Left ventricle myocardium inferior (tissue), 1 donor: ENCODE measurements around the gene SLC12A4. TPM values are rescaled to one million over a fixed set of nuclear protein-coding genes. Genes with fewer than 3 reads are reported as not detected.

ENCODE experiments used
- DNase-seq: peaks from one replicate; pipeline ENCODE4 v3.0.0-alpha.2; 2020
- H3K27ac ChIP-seq: fragments of 200-600 bp; replicated peaks from 2 replicates; pipeline ENCODE4 v1.8.0; 2021
- H3K27me3 ChIP-seq: fragments of 200-600 bp; 2 replicates; pipeline ENCODE4 v1.8.0; 2021; ENCODE audit warnings: low read depth
- H3K36me3 ChIP-seq: fragments of 200-600 bp; 2 replicates; pipeline ENCODE4 v1.8.0; 2021
- H3K4me1 ChIP-seq: fragments of 200-600 bp; 2 replicates; pipeline ENCODE4 v1.8.0; 2021
- H3K4me3 ChIP-seq: fragments of 200-600 bp; 2 replicates; pipeline ENCODE4 v1.8.0; 2021; ENCODE audit warnings: mild to moderate bottlenecking, moderate library complexity
- H3K9me3 ChIP-seq: fragments of 200-600 bp; replicated peaks from 2 replicates; pipeline ENCODE4 v1.8.0; 2021
- intact Hi-C: fragments of 100-400 bp; cut with micrococcal nuclease; formaldehyde crosslinking; loops from one replicate; pipeline ENCODE4 v1.11.0; 2022
- total RNA-seq: library from RNA; stranded (reverse); fragmentation: NEBNext Ultra II Directional; extraction: Animal tissue kit (Norgen Biotek cat#: 25700); gene quantifications from one replicate; pipeline ENCODE4 v1.2.1, GENCODE V29; 2021
- TF ChIP-seq, protein P1 (sequence below): fragments of 200-600 bp; IDR thresholded peaks from 2 replicates; pipeline ENCODE4 v1.8.0; 2021; ENCODE audit warnings: antibody characterized with exemption, mild to moderate bottlenecking, borderline replicate concordance
- donor health status: DM: no; HTN: yes; CAD: no; lungs with severe emphysema.

The SLC12A4 gene
- total RNA-seq, 1 donor from 2014 or later = 79.2 TPM

- H3K9me3 ChIP-seq = no peaks in the 10 kb centered on the region
- TF ChIP-seq, protein P1, sequence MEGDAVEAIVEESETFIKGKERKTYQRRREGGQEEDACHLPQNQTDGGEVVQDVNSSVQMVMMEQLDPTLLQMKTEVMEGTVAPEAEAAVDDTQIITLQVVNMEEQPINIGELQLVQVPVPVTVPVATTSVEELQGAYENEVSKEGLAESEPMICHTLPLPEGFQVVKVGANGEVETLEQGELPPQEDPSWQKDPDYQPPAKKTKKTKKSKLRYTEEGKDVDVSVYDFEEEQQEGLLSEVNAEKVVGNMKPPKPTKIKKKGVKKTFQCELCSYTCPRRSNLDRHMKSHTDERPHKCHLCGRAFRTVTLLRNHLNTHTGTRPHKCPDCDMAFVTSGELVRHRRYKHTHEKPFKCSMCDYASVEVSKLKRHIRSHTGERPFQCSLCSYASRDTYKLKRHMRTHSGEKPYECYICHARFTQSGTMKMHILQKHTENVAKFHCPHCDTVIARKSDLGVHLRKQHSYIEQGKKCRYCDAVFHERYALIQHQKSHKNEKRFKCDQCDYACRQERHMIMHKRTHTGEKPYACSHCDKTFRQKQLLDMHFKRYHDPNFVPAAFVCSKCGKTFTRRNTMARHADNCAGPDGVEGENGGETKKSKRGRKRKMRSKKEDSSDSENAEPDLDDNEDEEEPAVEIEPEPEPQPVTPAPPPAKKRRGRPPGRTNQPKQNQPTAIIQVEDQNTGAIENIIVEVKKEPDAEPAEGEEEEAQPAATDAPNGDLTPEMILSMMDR = no peak
- intact Hi-C loops = no loop called here
- H3K4me1 ChIP-seq = peaks cover 34% of the 10 kb centered on the region
- DNase-seq = no peak
- no peaks in the 10 kb centered on the region for H3K27me3 ChIP-seq
- no peak overlapping the region for H3K27ac ChIP-seq
- no peak overlapping the region for H3K4me3 ChIP-seq
- H3K36me3 ChIP-seq = no peaks in the 10 kb centered on the region
These were observed 2.7 kb upstream of the SLC12A4 start for GRCh38 chr16:67971111-67971510.

- TF ChIP-seq, protein P1 = no peak
- intact Hi-C loops = no loop called here
- DNase-seq = no peak
These were observed 1.0 kb upstream of the SLC12A4 start for GRCh38 chr16:67969254-67970039.

DNA sequence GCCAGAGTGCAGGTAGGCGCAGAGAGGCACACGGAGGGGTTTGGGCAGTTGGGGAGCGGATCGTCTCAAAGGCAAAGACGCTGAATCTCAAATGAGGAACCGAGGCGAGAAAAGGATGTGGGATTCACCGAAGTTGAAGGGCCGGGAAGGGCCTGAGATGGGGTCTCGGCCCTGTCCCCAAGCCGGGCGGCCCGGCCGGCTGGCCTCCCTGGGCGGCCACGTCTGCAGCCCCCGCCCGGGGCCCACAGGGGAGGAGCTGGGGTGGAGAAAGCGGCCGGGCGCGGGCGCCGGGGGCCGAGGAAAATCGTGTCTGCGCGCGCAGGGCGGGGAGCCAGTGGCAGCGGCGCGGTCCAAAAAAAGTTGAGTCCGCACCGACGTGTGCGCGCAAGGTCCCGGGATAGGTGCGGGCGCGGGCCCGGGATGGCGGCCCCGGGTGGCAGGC lies 458 bp downstream of the SLC12A4 start:
- Histone ChIP-seq H3K4me3 (peak overlapping the region; percentile 96), H3K9me3 (no peaks in the 10 kb centered on the region), H3K36me3 (peaks cover 4% of the 10 kb centered on the region), H3K4me1 (peaks cover 65% of the 10 kb centered on the region), H3K27me3 (no peaks in the 10 kb centered on the region), H3K27ac (peak overlapping the region; percentile 100)
- intact Hi-C loops = no loop called here
- TF ChIP-seq, protein P1 = no peak
- peak; percentile 64 for DNase-seq

More at GRCh38 chr16:67969254-67970039, 1.0 kb upstream of the SLC12A4 start:
- H3K4me1 ChIP-seq = peaks cover 51% of the 10 kb centered on the region
- H3K27me3 ChIP-seq = no peaks in the 10 kb centered on the region
- H3K9me3 ChIP-seq = no peaks in the 10 kb centered on the region
- peak overlapping the region; percentile 96 for H3K4me3 ChIP-seq
- H3K27ac ChIP-seq = peak overlapping the region; percentile 100
- no peaks in the 10 kb centered on the region for H3K36me3 ChIP-seq

GRCh38 chr16:67967183-67967957 lies 1.1 kb downstream of the SLC12A4 start:
- no peak for DNase-seq
- H3K36me3 ChIP-seq = peaks cover 10% of the 10 kb centered on the region
- H3K4me1 ChIP-seq = peaks cover 71% of the 10 kb centered on the region
- H3K27me3 ChIP-seq = no peaks in the 10 kb centered on the region
- intact Hi-C loops = no loop called here
- peak overlapping the region; percentile 96 for H3K4me3 ChIP-seq
- H3K9me3 ChIP-seq = no peaks in the 10 kb centered on the region
- TF ChIP-seq, protein P1 = no peak
- H3K27ac ChIP-seq = peak overlapping the region; percentile 100

DNA sequence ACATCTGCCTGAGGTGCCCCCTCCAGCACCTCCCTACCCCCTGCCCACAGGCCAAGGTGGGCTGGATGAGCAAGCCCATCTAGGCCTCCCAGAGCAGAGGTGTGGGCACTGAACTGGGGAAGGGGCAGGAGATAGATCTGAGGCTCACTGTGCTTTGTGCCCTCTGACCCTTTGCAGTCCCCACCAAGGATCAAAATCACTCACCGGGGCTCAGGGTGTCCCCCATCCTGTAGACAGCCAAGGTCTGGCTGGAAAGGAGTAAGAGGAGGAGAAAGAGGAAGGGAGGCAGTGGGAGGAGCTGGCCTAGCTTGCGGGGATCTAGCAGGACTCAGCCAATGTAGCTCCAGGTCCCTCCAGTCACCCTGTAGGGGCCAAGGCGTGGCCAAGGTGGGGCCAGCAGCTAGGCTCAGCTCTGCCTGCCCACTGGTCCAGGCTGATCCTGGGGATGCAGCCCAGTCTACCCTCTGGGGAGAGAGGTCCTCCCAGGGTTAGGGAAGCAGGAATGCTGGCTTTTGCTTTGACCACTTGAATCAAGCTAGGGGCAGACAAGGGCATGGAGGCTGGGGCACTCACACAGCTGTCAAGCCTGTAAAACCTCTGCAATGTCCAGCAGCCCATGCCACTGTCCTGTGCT lies 1.8 kb downstream of the SLC12A4 start:
- Histone ChIP-seq H3K27ac (peak overlapping the region; percentile 100), H3K4me3 (peak overlapping the region; percentile 96), H3K27me3 (no peaks in the 10 kb centered on the region), H3K4me1 (peaks cover 78% of the 10 kb centered on the region), H3K9me3 (no peaks in the 10 kb centered on the region), H3K36me3 (peaks cover 17% of the 10 kb centered on the region)
- intact Hi-C loops = no loop called here
- DNase-seq = no peak
- TF ChIP-seq, protein P1 = no peak
